ENCODE measurements around the gene FCHSD2.

- TF ChIP-seq CTCF (conservative IDR thresholded peaks at IDR 0.05; ENCODE audit: low read depth, low read length), result no peak
- TF ChIP-seq EZH2 (IDR thresholded peaks at IDR 0.05; ENCODE audit: low read length, unreplicated experiment), result no peak
Measured at GRCh38 chr11:73053964-73054363, 88.2 kb downstream of the FCHSD2 start.
